Measurements from ENCODE around the gene NEIL1.

The NEIL1 gene

GRCh38 chr15:75360856-75361255, 14.0 kb downstream of the NEIL1 start:
- no peaks in the 10 kb centered on the region for H3K27me3 ChIP-seq (ENCODE audit: control insufficient read depth, insufficient read depth, low read length)
- no peaks in the 10 kb centered on the region for H3K9me3 ChIP-seq (ENCODE audit: control insufficient read depth, low read length)
- no peak overlapping the region for H3K4me3 ChIP-seq (ENCODE audit: low read length)
- H3K9ac ChIP-seq (ENCODE audit: low read length) = no peak overlapping the region
- no peaks in the 10 kb centered on the region for H3K4me1 ChIP-seq (ENCODE audit: control insufficient read depth, insufficient read depth, low read length)
- peaks cover 32% of the 10 kb centered on the region for H3K36me3 ChIP-seq (ENCODE audit: control insufficient read depth, insufficient read depth, low read length)

GRCh38 chr15:75361361-75361988, 14.6 kb downstream of the NEIL1 start:
- Histone ChIP-seq H3K36me3 (ENCODE audit: control insufficient read depth, insufficient read depth, low read length) (peaks cover 28% of the 10 kb centered on the region), H3K27me3 (ENCODE audit: control insufficient read depth, insufficient read depth, low read length) (no peaks in the 10 kb centered on the region), H3K9me3 (ENCODE audit: control insufficient read depth, low read length) (no peaks in the 10 kb centered on the region), H3K4me1 (ENCODE audit: control insufficient read depth, insufficient read depth, low read length) (no peaks in the 10 kb centered on the region), H3K4me3 (ENCODE audit: low read length) (no peak overlapping the region), H3K9ac (ENCODE audit: low read length) (no peak overlapping the region)

GRCh38 chr15:75361989-75362641, 15.3 kb downstream of the NEIL1 start:
- H3K9ac ChIP-seq (ENCODE audit: low read length) = no peak overlapping the region
- H3K4me3 ChIP-seq (ENCODE audit: low read length) = no peak overlapping the region
- peaks cover 28% of the 10 kb centered on the region for H3K36me3 ChIP-seq (ENCODE audit: control insufficient read depth, insufficient read depth, low read length)
- no peaks in the 10 kb centered on the region for H3K4me1 ChIP-seq (ENCODE audit: control insufficient read depth, insufficient read depth, low read length)
- no peaks in the 10 kb centered on the region for H3K9me3 ChIP-seq (ENCODE audit: control insufficient read depth, low read length)
- H3K27me3 ChIP-seq (ENCODE audit: control insufficient read depth, insufficient read depth, low read length) = no peaks in the 10 kb centered on the region

DNA sequence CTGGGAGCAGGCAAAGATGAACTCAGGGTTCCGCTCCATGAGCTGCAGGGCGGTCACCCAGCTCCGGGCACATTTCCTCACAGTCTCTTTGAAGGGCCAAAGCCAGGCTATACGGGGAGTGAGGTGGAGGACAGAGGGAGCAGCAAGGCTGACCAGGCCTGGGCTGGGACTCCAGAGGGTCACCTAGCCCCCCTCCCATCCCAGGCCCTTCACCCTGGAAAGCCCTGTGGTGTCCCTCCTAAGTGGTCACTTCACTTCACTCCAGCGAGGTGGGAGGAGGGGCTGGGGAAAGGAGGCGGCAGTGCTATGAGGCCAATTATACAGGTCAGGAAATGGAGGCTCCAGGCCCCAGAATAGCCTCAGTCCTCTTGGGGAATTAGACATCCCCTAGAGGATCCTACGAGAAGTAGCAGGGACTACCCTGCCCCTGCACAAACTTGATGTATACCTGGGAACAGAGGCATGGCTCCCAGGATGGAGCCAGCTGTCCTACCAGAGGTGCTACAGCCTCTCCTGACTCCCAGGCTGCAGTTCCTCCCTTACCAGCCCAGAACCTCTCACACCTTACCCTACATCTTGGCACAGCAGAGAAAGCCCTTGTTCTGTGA, 15.9 kb downstream of the NEIL1 start:
- H3K36me3 ChIP-seq (ENCODE audit: control insufficient read depth, insufficient read depth, low read length) = peaks cover 28% of the 10 kb centered on the region
- no peaks in the 10 kb centered on the region for H3K27me3 ChIP-seq (ENCODE audit: control insufficient read depth, insufficient read depth, low read length)
- peaks cover 6% of the 10 kb centered on the region for H3K4me1 ChIP-seq (ENCODE audit: control insufficient read depth, insufficient read depth, low read length)
- no peaks in the 10 kb centered on the region for H3K9me3 ChIP-seq (ENCODE audit: control insufficient read depth, low read length)
- no peak overlapping the region for H3K9ac ChIP-seq (ENCODE audit: low read length)
- H3K4me3 ChIP-seq (ENCODE audit: low read length) = no peak overlapping the region

DNA sequence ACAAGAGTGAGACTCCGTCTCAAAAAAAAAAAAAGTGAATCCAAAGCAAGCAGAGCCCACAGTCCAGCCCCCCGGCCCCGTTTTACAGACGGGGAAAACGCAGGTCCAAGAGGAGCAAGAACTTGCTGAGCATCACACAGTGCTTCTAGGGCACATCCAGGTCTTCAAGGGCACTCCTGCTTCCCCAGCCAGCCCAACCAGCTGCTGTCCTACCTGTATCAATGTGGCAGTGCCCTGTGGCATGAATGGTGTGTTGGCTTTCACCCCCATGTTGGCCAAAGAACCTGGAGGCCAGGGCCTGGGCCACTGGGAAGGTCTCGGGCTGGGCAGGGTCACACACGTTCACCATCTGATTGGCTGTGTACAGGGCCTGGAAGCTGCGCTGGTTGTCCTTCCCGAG, 16.9 kb downstream of the NEIL1 start:
- Histone ChIP-seq H3K4me3 (ENCODE audit: low read length) (no peak overlapping the region), H3K36me3 (ENCODE audit: control insufficient read depth, insufficient read depth, low read length) (peaks cover 28% of the 10 kb centered on the region), H3K9ac (ENCODE audit: low read length) (no peak overlapping the region), H3K9me3 (ENCODE audit: control insufficient read depth, low read length) (no peaks in the 10 kb centered on the region), H3K27me3 (ENCODE audit: control insufficient read depth, insufficient read depth, low read length) (no peaks in the 10 kb centered on the region), H3K4me1 (ENCODE audit: control insufficient read depth, insufficient read depth, low read length) (peaks cover 8% of the 10 kb centered on the region)

DNA sequence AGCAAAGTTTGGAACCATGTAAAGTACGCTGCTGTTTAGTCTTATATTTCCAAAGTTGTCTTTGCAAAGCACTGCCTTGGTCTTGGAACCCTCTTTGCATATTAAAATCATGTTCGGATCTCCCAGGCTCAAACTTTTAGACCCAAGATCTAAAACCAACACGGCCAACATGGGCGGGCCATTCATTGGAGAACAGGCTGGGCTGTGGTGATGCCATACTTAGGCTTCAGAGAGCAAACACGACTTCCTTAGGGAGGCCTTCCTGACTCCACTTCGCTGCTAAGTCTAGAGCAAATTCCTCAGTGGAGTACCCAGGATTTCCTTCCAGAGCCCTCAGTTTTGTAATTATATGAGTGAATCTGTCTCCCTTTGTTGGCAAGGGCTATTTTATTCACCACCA, 18.0 kb downstream of the NEIL1 start:
- Histone ChIP-seq H3K27me3 (ENCODE audit: control insufficient read depth, insufficient read depth, low read length) (no peaks in the 10 kb centered on the region), H3K9me3 (ENCODE audit: control insufficient read depth, low read length) (no peaks in the 10 kb centered on the region), H3K4me1 (ENCODE audit: control insufficient read depth, insufficient read depth, low read length) (peaks cover 19% of the 10 kb centered on the region), H3K36me3 (ENCODE audit: control insufficient read depth, insufficient read depth, low read length) (peaks cover 19% of the 10 kb centered on the region), H3K4me3 (ENCODE audit: low read length) (no peak overlapping the region), H3K9ac (ENCODE audit: low read length) (peak overlapping the region; percentile 3)

DNA sequence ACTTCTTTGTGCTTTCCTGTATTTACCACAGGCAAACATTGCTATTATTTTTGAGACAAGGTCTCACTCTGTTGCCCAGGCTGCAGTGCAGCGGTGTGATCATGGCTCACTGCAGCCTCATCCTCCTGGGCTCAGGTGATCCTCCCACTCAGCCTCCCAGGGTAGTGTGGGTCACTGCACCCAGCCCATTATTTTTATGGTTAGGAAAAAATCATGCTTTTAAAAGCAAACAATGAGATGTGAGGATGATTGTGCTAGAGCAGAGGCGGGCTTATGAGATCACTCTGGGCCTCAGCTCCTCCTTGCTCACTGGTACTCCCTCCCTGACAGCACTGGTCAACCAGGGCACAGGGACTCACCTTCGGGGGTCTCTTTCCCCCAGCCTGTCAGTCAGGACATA, 19.3 kb downstream of the NEIL1 start:
- H3K4me3 ChIP-seq (ENCODE audit: low read length) = no peak overlapping the region
- peaks cover 20% of the 10 kb centered on the region for H3K4me1 ChIP-seq (ENCODE audit: control insufficient read depth, insufficient read depth, low read length)
- H3K9ac ChIP-seq (ENCODE audit: low read length) = no peak overlapping the region
- H3K27me3 ChIP-seq (ENCODE audit: control insufficient read depth, insufficient read depth, low read length) = no peaks in the 10 kb centered on the region
- peaks cover 17% of the 10 kb centered on the region for H3K36me3 ChIP-seq (ENCODE audit: control insufficient read depth, insufficient read depth, low read length)
- H3K9me3 ChIP-seq (ENCODE audit: control insufficient read depth, low read length) = no peaks in the 10 kb centered on the region

DNA sequence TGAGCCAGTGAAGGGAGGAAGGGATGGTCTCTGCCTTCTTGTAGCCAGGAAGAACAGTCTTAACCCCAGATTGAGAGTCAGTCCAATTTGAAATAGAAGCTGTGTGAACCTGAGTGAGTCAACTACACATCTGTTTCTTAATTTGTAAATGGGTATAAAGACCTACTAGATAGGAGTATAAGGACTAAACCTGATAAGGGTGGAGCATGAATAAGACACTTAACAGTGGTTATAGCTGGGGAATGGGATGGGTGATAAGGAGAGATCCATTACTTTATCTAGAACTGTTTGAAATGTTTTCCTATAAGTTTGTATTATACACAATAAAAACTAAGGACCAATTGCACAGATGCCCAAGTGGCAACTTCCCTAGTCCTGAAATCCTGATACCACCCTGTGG, 20.2 kb downstream of the NEIL1 start:
- no peaks in the 10 kb centered on the region for H3K27me3 ChIP-seq (ENCODE audit: control insufficient read depth, insufficient read depth, low read length)
- peaks cover 17% of the 10 kb centered on the region for H3K36me3 ChIP-seq (ENCODE audit: control insufficient read depth, insufficient read depth, low read length)
- H3K9me3 ChIP-seq (ENCODE audit: control insufficient read depth, low read length) = no peaks in the 10 kb centered on the region
- no peak overlapping the region for H3K4me3 ChIP-seq (ENCODE audit: low read length)
- H3K4me1 ChIP-seq (ENCODE audit: control insufficient read depth, insufficient read depth, low read length) = peaks cover 20% of the 10 kb centered on the region
- H3K9ac ChIP-seq (ENCODE audit: low read length) = peak overlapping the region; percentile 87

- H3K4me3 ChIP-seq (ENCODE audit: low read length) = no peak overlapping the region
- no peaks in the 10 kb centered on the region for H3K9me3 ChIP-seq (ENCODE audit: control insufficient read depth, low read length)
- peaks cover 17% of the 10 kb centered on the region for H3K36me3 ChIP-seq (ENCODE audit: control insufficient read depth, insufficient read depth, low read length)
- H3K27me3 ChIP-seq (ENCODE audit: control insufficient read depth, insufficient read depth, low read length) = no peaks in the 10 kb centered on the region
- H3K4me1 ChIP-seq (ENCODE audit: control insufficient read depth, insufficient read depth, low read length) = peaks cover 20% of the 10 kb centered on the region
- H3K9ac ChIP-seq (ENCODE audit: low read length) = peak overlapping the region; percentile 87
Observed at GRCh38 chr15:75367406-75367912, 20.6 kb downstream of the NEIL1 start.

GRCh38 chr15:75367913-75368688, 21.3 kb downstream of the NEIL1 start, which contains the start of gene MAN2C1:
Gene MAN2C1, minus strand, starts transcription at chr15:75368607. Its CDS starts 24 bp downstream, at chr15:75368583.
- Histone ChIP-seq H3K36me3 (ENCODE audit: control insufficient read depth, insufficient read depth, low read length) (peaks cover 17% of the 10 kb centered on the region), H3K4me1 (ENCODE audit: control insufficient read depth, insufficient read depth, low read length) (peaks cover 20% of the 10 kb centered on the region), H3K9ac (ENCODE audit: low read length) (peak within 1 kb of the TSS; percentile 87), H3K9me3 (ENCODE audit: control insufficient read depth, low read length) (no peaks in the 10 kb centered on the region), H3K4me3 (ENCODE audit: low read length) (peak within 1 kb of the TSS; percentile 57), H3K27me3 (ENCODE audit: control insufficient read depth, insufficient read depth, low read length) (no peaks in the 10 kb centered on the region)

- Histone ChIP-seq H3K9me3 (ENCODE audit: control insufficient read depth, low read length) (no peaks in the 10 kb centered on the region), H3K4me1 (ENCODE audit: control insufficient read depth, insufficient read depth, low read length) (peaks cover 20% of the 10 kb centered on the region), H3K36me3 (ENCODE audit: control insufficient read depth, insufficient read depth, low read length) (peaks cover 15% of the 10 kb centered on the region), H3K9ac (ENCODE audit: low read length) (peak overlapping the region; percentile 87), H3K4me3 (ENCODE audit: low read length) (peak overlapping the region; percentile 57), H3K27me3 (ENCODE audit: control insufficient read depth, insufficient read depth, low read length) (no peaks in the 10 kb centered on the region)
Observed at GRCh38 chr15:75368689-75369239, 21.9 kb downstream of the NEIL1 start.

Measured in mucosa of stomach (tissue), 1 donor.